ENCODE results near the gene CPT2.

CPT2 gene

DNA sequence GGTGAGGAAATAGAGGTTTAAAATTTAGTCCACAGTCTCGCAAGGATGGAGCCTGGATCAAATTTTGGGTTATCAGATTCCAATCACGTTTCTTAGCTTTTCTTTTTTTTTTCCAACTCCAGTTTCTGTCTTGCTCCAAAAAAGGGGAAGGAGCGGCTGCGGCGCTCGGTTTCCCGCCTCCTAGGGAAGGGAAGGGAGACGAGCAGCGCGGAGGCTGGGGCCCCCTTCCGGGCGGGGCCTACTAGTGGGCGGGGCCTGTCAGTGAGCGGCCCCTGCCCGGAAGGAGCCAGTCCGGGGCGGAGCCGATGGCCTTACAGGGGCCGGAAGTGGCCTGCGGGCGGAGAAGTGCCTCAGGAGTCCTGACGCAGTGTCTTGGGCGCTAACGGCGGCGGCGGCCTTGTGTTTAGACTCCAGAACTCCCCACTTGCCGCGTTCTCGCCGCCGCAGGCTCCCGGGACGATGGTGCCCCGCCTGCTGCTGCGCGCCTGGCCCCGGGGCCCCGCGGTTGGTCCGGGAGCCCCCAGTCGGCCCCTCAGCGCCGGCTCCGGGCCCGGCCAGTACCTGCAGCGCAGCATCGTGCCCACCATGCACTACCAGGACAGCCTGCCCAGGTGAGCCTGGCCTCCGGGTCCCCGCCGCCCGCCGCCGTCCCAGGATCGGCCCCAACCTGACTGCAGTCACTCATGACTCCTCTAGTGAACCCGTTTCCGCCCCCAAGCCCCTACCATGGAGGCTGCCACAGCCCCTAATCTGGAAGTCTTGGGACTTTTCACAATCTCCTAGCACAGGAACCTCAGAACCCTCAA, at the start of gene CPT2:
Gene CPT2, plus strand, starts transcription at position 340 of the 806 bp plus-strand sequence. Its CDS starts 120 bp downstream, at position 460.
- DNase-seq (ENCODE audit: low spot score) = peak; percentile 96

GRCh38 chr1:53147174-53147573, 49.5 kb upstream of the CPT2 start:
- no peak for DNase-seq (ENCODE audit: low spot score)

- DNase-seq (ENCODE audit: low spot score) = no peak
Observed at GRCh38 chr1:53148123-53148522, 48.5 kb upstream of the CPT2 start.

- DNase-seq (ENCODE audit: low spot score) = no peak
Observed at GRCh38 chr1:53153752-53154151, 42.9 kb upstream of the CPT2 start.

DNA sequence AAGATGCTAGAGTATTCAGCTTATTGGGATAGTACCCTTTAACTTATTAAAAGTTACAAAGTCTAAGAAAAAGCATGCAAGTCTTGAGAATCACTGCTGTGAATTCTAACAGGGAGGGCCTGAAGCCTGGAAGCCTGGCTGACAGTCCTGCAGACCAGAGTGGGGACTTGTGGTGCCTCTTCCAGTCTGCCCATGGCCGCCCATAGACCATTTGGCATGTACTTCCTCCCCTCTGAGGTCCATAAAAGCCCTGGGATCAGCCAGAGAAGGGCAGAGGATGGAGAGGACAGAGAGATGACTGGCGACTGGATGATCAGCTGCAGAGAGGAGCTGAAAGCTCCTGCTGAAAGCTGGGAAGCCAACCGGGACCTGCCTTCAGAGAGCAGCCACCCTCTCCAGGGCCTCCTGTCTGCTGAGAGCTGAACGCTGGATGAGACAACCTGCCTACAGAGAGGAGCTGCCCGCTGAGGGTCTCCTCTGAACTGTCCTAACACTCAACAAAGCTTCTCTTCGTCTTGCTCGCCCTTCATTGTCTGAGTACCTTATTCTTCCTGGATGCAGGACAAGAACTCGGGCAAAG, 41.7 kb upstream of the CPT2 start:
- DNase-seq (ENCODE audit: low spot score) = no peak

DNA sequence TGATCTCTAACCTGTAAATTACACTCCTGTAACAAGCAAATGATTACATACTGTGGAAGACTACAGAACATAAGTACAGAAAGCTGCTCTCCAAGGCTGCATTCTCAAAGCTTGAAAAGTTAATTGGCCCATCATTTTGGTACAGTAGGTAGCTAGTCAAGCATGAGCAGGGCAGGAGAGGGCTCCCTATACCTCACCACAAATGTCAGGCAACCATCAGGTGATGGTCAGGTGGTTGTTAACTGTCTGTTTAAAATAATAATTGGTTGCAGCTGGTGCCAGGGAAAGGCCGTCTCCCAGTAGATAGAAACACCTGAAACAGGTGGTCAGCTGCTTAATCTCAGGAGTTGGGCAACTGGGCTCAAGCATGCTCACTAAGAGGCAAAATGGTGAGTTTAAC, 41.1 kb upstream of the CPT2 start:
- DNase-seq (ENCODE audit: low spot score) = no peak

- DNase-seq (ENCODE audit: low spot score) = no peak
Observed at GRCh38 chr1:53155945-53156344, 40.7 kb upstream of the CPT2 start.

DNA sequence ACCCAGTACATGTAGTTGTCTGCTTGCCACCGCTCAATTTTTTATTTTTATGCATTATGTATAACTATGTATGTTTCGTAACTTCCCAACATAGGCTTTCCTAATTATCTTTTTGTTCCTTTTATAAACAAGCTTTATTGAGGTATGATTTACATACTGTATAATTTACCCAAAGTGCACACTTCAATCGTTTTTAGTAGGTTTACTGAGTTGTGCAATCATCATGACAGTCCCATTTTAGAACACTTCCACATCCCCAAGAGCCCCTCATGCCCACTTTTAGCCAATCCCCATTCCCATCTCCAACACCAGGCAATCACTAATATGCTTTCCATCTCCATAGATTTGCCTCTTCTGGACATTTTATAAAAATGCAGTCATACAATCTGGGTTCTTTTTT, 39.8 kb upstream of the CPT2 start:
- no peak for DNase-seq (ENCODE audit: low spot score)

DNA sequence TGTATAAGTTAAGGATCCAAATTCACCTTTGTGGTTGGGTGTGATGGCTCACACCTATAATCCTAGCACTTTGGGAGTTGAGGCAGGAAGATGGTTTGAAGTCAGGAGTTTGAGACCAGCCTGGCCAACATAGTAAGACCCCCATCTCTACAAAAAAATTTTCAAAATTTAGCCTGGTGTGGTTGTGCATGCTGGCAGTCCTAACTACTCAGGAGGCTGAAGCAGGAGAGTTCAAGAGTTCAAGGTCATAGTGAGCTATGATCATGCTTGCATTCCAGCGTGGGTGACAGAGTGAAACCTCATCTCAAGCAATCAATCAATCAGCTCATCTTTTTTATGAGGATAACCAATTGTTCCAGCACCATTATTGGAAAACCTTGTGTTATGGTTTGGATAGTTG, 37.7 kb upstream of the CPT2 start:
- DNase-seq (ENCODE audit: low spot score) = no peak

DNA sequence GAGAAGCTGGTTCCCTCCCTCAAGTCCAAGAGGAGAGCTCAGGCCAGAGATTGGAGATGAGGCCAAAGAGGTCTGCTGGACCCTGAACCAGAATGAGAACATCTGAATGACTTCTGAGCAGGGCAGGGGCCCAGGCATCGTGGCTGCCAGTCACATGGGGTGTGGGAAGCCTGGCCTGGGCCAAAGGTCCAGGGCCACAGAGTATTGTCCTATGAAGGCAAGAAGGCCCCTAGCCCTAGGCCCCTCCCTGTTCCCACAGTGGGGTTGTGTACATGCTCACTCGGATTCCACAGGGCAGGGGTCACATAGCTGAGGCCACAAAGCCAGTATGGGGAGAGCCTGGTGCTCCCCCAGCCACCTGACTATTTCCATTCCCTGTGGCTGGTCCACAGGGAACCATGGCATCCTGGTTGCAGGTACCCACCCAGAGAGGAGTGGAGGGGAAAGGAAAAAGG, 35.7 kb upstream of the CPT2 start:
- no peak for DNase-seq (ENCODE audit: low spot score)

GRCh38 chr1:53162621-53163020, 34.0 kb upstream of the CPT2 start:
- DNase-seq (ENCODE audit: low spot score) = no peak

GRCh38 chr1:53163291-53163768, 33.3 kb upstream of the CPT2 start:
- DNase-seq (ENCODE audit: low spot score) = no peak

GRCh38 chr1:53165408-53165961, 31.1 kb upstream of the CPT2 start:
- no peak for DNase-seq (ENCODE audit: low spot score)

DNA sequence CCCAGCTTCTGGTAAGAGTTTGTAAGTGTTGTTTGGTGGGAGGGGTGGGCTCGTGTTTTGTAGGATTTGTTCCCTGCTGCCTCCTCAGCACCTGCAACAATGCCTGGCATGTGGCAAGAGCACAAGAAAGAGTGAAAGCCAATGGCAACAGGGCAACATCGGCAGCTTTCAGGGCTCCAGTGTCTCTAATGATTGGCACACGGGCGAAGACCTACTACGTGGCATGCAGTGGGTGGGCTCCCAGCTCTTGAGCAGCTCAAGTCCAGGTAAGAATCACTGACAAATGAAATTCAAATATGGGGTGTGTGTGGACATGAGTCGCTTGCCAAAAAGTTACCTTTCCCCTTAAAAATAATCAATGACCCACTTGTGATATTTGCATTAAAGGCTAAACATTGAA, 30.3 kb upstream of the CPT2 start:
- no peak for DNase-seq (ENCODE audit: low spot score)

DNA sequence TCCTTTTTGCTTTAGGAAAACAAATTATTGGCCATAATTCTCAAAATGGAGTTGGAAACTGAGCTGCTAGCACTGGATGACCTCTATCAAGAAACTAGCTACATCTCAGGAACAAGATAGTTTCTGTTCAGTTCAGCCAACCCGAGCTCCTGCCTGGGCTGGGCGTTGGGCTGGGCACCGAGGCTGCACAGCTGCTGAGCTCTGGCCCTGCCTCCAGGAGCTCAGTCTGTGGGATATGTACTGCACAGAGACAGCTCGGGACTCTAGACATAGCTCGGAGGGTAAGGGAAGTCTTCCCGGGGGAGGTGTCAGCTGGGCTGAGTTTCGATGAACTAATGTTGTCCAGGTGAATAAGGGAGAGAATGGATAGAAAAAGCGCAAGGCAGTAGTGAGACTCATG, 29.7 kb upstream of the CPT2 start:
- no peak for DNase-seq (ENCODE audit: low spot score)

DNA sequence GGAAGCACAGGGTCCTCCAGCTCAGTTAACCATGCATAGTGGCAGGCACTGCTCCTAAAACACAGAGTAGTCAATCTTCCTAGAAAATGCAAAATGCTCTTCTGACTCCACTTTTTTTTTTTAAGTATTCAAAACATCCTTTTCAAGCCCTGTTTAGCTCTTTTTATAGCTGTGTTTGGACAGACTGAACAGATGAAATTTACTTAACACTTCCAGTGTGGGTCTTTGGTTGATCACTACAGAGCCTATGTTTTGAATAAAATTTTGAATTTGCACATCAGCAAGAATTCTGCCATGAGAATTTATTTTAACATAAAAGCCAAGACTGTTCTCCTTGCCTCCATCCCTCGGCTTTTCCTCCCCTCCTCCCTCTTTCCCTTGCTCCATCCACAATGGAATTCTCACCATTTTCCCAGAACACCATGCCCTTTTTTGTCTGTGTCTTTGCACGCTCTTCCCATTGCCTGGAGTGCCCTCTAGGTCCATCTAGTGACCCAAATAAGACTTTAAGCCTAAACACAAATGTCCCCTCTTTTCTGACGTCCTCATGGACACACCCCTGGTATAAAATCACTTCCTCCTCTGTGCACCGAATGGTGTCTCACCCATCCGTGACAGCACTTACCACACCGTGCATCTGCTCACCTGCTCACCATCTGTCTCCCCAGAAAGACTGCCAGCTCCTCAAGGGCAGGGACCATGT, 24.0 kb upstream of the CPT2 start:
- DNase-seq (ENCODE audit: low spot score) = no peak

DNA sequence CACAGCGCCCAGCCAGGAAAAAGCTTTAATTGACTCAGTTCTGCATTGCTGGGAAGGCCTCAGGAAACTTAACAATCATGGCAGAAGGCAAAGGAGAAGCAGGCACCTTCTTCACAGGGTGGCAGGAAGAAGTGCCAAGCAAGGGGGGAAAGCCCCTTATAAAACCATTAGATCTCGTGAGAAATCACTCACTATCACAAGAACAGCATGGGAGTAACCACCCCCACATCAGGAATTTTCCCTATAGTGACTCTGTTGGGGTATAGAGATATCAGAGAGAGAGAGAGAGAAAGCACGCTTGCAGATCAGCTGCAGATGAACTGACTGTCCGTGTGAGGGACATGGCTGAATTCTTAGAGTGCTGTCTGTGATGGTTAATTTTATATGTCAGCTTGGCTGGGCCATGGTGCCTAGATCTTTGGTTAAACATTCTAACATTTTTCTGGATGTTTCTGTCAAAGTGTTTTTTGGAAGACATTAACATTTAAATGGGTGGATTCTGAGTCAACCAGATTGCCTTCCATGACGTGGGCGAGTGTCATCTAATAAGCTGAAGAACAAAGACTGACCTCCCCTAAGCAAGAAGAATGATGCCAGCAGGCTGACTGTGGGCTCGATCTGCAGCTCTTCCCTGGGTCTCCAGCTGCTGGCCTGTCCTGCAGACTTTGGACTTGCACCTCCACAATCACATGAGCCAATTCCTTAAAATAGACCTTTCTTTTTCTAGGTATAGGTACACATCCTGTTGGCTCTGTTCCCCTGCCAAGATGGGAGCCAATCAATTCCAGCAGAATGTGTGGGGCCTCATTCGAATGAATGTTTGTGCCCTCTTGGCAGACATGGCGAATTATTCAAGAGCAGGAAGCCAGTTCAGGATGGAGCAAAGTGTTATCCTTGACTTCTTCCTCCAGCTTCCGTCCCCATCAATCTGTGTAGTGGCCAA, 21.4 kb upstream of the CPT2 start:
- no peak for DNase-seq (ENCODE audit: low spot score)

- DNase-seq (ENCODE audit: low spot score) = peak; percentile 36
Observed at GRCh38 chr1:53176452-53177208, 20.0 kb upstream of the CPT2 start.

DNA sequence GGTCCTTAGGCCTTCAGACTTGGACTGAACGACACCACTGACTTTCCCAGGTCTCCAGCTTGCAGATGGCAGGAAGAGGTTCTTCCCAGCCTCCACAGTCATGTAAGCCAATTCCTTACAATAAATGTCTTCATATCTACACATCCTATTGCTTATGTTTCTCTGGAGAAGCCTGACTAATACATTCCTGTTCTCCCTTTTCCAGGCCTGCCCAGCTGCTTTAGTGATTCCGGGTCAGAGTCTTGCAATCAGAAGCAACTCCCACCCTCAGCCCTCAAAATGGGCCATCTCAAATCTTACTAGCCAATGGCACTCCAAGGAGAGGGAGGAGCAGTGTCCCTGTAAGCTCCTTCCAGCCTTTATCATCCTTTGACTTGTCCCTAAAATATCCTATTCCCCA, 16.4 kb upstream of the CPT2 start:
- DNase-seq (ENCODE audit: low spot score) = no peak

DNA sequence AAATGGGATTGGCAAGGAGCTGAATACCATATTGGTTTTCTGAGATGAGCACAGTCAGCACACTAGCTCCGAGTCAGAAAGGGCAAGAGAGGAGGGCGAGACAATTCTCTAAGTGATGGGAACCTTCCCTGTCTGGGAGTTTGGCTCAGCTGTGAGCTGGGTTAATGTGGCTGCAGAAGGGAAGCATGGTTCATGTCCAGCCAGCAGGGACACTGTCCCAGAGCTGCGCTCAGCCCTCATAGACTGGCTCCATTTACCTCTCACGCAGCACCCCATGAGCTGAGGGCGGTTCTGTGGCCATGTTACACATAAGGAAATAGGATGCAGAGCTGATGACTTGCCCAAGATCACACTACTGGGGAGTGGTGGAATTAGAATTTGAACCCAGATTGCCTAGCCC, 15.7 kb upstream of the CPT2 start:
- DNase-seq (ENCODE audit: low spot score) = no peak

DNA sequence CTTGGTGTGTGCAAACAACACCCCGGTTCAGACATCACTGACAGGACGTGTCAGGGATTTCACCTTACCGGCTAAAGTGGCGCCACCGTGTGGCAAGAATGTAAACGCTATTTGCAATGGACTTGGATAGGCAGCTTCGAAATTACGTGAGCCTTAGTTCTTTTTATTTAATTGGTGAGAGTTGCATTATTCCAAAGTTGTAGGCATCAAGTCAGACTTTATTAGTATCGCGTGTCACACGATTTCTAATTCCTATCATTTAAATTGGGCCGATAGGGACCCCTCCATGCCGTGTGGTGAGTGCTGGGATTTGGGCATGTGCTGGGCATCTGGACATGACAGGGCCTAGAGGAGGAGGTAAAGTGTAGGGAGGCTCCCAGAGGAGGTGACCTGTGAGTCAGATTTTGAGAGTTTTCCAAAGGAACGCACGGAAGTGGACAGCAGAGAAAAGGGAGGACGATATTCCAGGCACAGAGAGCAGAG, 14.5 kb upstream of the CPT2 start:
- DNase-seq (ENCODE audit: low spot score) = peak; percentile 85
